CD4-positive, alpha-beta T cell (primary cell): ENCODE results near the gene PARM1. TPM values are rescaled to one million over a fixed set of nuclear protein-coding genes. Genes with fewer than 3 reads are reported as not detected.

Experiments
- ATAC-seq: fragments of 200-7000 bp; cut with Tn5 transposase; one replicate; pipeline ENCODE4 v1.10.0; 2022; ENCODE audit warnings: mild to moderate bottlenecking; ENCODE audit not compliant: poor library complexity
- CTCF ChIA-PET: fragments of 350-600 bp; sonication (Branson Sonifier 250); formaldehyde crosslinking; loops from one replicate; lab custom pipeline; 2021; ENCODE audit warnings: antibody characterized with exemption, inconsistent platforms; lab: Charles Lee
- POLR2A ChIA-PET: fragments of 350-600 bp; sonication (Branson Sonifier 250); formaldehyde crosslinking; loops from one replicate; lab custom pipeline; 2021; ENCODE audit warnings: antibody characterized with exemption, inconsistent platforms; lab: Charles Lee
- DNase-seq, 14 experiments: peaks; one replicate each; pipeline ENCODE4 v3.0.0-alpha.2; 2013 to 2020; ENCODE audit warnings: mixed read lengths in 2 of 14
- H3K27ac ChIP-seq, 2 donors: one replicate each; pipeline versions ENCODE4 v1.5.1 to v1.7.0; 2013; ENCODE audit warnings: low read length in 2 of 2, low read depth in 1 of 2, mild to moderate bottlenecking in 1 of 2
- H3K27me3 ChIP-seq, 2 experiments: 1 replicate in 1 of 2; 2 replicates in 1 of 2; pipeline versions ENCODE4 v1.6.1 to v1.7.0; 2013; ENCODE audit warnings: low read length in 2 of 2, control low read depth in 1 of 2, mild to moderate bottlenecking in 1 of 2, moderate library complexity in 1 of 2; ENCODE audit not compliant: insufficient read depth in 2 of 2, control insufficient read depth in 1 of 2
- H3K36me3 ChIP-seq: one replicate; pipeline ENCODE4 v1.6.1; 2013; ENCODE audit warnings: low read length, control low read depth; ENCODE audit not compliant: insufficient read depth
- H3K4me1 ChIP-seq: one replicate; pipeline ENCODE4 v1.6.1; 2013; ENCODE audit warnings: low read length, control low read depth; ENCODE audit not compliant: insufficient read depth
- H3K4me3 ChIP-seq: one replicate; pipeline ENCODE4 v1.5.1; 2013; ENCODE audit warnings: mild to moderate bottlenecking, low read length, moderate library complexity
- H3K9me3 ChIP-seq, 2 experiments: 1 replicate in 1 of 2; 2 replicates in 1 of 2; pipeline versions ENCODE4 v1.6.1 to v1.7.0; 2013; ENCODE audit warnings: low read length in 2 of 2, mild to moderate bottlenecking in 2 of 2, control low read depth in 1 of 2, moderate library complexity in 1 of 2; ENCODE audit not compliant: control insufficient read depth in 1 of 2, insufficient read depth in 1 of 2
- H3K27ac Mint-ChIP-seq: one replicate; pipeline ENCODE4 v1.8.0; 2020; ENCODE audit warnings: mixed read lengths
- H3K27me3 Mint-ChIP-seq: one replicate; pipeline ENCODE4 v1.8.0; 2021; ENCODE audit warnings: mixed read lengths
- H3K36me3 Mint-ChIP-seq: one replicate; pipeline ENCODE4 v1.8.0; 2021; ENCODE audit warnings: low read depth, mixed read lengths
- H3K4me1 Mint-ChIP-seq: one replicate; pipeline ENCODE4 v1.8.0; 2021; ENCODE audit warnings: low read depth, mixed read lengths
- H3K4me3 Mint-ChIP-seq: one replicate; pipeline ENCODE4 v1.8.0; 2020; ENCODE audit warnings: mild to moderate bottlenecking, mixed read lengths
- H3K9me3 Mint-ChIP-seq: one replicate; pipeline ENCODE4 v1.8.0; 2020; ENCODE audit warnings: mixed read lengths
- intact Hi-C, 2 experiments: fragments of 100-400 bp; cut with DNase I in 1 of 2; cut with micrococcal nuclease in 1 of 2; formaldehyde crosslinking; loops; one replicate each; pipeline versions ENCODE4 v1.15.1 to v1.9.0; 2023 to 2025; cut with DNase I, micrococcal nuclease
- total RNA-seq, 174 experiments: library from RNA in 2 of 174; stranded (reverse) in 2 of 174; gene quantifications; one replicate each; pipeline ENCODE4 v1.2.3 and lab custom pipeline; 2021 to 2026
- TF ChIP-seq, protein P1 (sequence below): fragments of 200-600 bp; IDR thresholded peaks from one replicate; pipeline ENCODE4 v1.8.0; 2022; ENCODE audit warnings: antibody characterized with exemption, mild to moderate bottlenecking

Gene PARM1
- total RNA-seq, 2 experiments from 2014 or later: 0.05 to 0.06 TPM

GRCh38 chr4:75001871-75002270, 69.0 kb downstream of the PARM1 start:
- Histone ChIP-seq H3K4me3 (no peak overlapping the region), H3K27ac (no peak overlapping the region), H3K36me3 (no peaks in the 10 kb centered on the region), H3K4me1 (no peaks in the 10 kb centered on the region), H3K9me3 (peaks cover 0 to 4% of the 10 kb centered on the region in 2 experiments), H3K27me3 (no peaks in the 10 kb centered on the region)
- H3K4me1 Mint-ChIP-seq: no peaks in the 10 kb centered on the region
- TF ChIP-seq, protein P1, sequence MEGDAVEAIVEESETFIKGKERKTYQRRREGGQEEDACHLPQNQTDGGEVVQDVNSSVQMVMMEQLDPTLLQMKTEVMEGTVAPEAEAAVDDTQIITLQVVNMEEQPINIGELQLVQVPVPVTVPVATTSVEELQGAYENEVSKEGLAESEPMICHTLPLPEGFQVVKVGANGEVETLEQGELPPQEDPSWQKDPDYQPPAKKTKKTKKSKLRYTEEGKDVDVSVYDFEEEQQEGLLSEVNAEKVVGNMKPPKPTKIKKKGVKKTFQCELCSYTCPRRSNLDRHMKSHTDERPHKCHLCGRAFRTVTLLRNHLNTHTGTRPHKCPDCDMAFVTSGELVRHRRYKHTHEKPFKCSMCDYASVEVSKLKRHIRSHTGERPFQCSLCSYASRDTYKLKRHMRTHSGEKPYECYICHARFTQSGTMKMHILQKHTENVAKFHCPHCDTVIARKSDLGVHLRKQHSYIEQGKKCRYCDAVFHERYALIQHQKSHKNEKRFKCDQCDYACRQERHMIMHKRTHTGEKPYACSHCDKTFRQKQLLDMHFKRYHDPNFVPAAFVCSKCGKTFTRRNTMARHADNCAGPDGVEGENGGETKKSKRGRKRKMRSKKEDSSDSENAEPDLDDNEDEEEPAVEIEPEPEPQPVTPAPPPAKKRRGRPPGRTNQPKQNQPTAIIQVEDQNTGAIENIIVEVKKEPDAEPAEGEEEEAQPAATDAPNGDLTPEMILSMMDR: no peak
- no peaks in the 10 kb centered on the region for H3K36me3 Mint-ChIP-seq
- intact Hi-C loops: no loop called here
- ChIA-PET POLR2A (no interaction called here), CTCF (no interaction called here)
- no peak overlapping the region for H3K27ac Mint-ChIP-seq
- DNase-seq (no peak), ATAC-seq (no peak)
- no peak overlapping the region for H3K4me3 Mint-ChIP-seq
- no peaks in the 10 kb centered on the region for H3K9me3 Mint-ChIP-seq
- no peaks in the 10 kb centered on the region for H3K27me3 Mint-ChIP-seq

GRCh38 chr4:75002381-75002780, 69.5 kb downstream of the PARM1 start:
- Mint-ChIP-seq H3K36me3 (no peaks in the 10 kb centered on the region), H3K4me1 (no peaks in the 10 kb centered on the region), H3K4me3 (no peak overlapping the region), H3K27me3 (no peaks in the 10 kb centered on the region), H3K9me3 (no peaks in the 10 kb centered on the region), H3K27ac (no peak overlapping the region)
- no peak overlapping the region for H3K27ac ChIP-seq
- no peak for DNase-seq
- ChIA-PET POLR2A (no interaction called here), CTCF (no interaction called here)
- H3K4me1 ChIP-seq: no peaks in the 10 kb centered on the region
- TF ChIP-seq, protein P1: no peak
- H3K36me3 ChIP-seq: no peaks in the 10 kb centered on the region
- peaks cover 0 to 4% of the 10 kb centered on the region in 2 experiments for H3K9me3 ChIP-seq
- no peak for ATAC-seq
- H3K4me3 ChIP-seq: no peak overlapping the region
- intact Hi-C loops: no loop called here
- no peaks in the 10 kb centered on the region for H3K27me3 ChIP-seq

DNA sequence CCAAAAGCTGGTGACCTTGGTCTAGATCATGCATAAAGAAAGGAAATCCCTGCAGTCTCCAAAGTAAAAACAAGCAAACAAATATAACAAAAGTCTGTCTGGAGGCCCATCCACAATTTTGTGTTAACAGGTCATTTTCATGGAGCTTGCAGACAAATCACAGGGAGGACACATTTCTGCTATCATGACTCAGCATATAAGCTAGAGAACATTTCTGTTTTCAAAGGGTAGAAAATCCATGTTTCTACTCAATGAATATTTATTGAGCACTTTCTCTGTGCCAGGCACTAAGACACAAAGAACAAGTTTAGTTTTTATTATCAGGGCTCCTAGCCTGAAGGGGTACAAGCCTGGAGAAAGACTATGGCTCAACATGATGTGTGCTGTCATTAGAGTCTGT, 71.1 kb downstream of the PARM1 start:
- no peak for ATAC-seq
- ChIA-PET POLR2A (no interaction called here), CTCF (no interaction called here)
- H3K27me3 ChIP-seq: no peaks in the 10 kb centered on the region
- Mint-ChIP-seq H3K27me3 (no peaks in the 10 kb centered on the region), H3K9me3 (peaks cover 8% of the 10 kb centered on the region), H3K27ac (no peak overlapping the region), H3K36me3 (no peaks in the 10 kb centered on the region), H3K4me3 (no peak overlapping the region), H3K4me1 (no peaks in the 10 kb centered on the region)
- H3K27ac ChIP-seq: no peak overlapping the region
- H3K4me1 ChIP-seq: no peaks in the 10 kb centered on the region
- no peaks in the 10 kb centered on the region for H3K36me3 ChIP-seq
- DNase-seq: no peak
- peaks cover 0 to 4% of the 10 kb centered on the region in 2 experiments for H3K9me3 ChIP-seq
- TF ChIP-seq, protein P1: no peak
- intact Hi-C loops: no loop called here
- H3K4me3 ChIP-seq: no peak overlapping the region
